ENCODE measurements around the gene SSNA1.

The SSNA1 gene

DNA sequence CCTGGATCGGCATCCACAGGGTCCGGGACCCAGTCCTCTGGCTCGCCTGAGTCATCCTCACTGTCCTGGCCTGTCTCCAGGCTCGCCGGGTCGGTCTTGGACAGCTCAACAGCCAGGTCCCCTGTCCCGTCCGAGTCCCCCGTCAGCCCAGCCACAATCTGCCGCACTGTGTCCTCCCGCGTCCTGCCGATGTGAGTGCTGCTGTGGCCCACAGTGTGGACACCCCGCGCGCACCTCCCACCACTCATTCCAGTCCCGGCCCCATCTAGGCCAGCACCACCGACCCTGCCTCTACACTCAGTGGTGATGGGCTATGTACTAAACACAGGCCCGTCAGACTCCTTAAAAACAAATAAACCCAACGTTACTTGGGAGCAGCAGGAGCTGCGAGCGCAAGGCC, 6.8 kb upstream of the SSNA1 start:
- no peak for DNase-seq (ENCODE audit: low read depth, low spot score)
- CTCF ChIA-PET: no interaction called here
- TF ChIP-seq, protein P1, sequence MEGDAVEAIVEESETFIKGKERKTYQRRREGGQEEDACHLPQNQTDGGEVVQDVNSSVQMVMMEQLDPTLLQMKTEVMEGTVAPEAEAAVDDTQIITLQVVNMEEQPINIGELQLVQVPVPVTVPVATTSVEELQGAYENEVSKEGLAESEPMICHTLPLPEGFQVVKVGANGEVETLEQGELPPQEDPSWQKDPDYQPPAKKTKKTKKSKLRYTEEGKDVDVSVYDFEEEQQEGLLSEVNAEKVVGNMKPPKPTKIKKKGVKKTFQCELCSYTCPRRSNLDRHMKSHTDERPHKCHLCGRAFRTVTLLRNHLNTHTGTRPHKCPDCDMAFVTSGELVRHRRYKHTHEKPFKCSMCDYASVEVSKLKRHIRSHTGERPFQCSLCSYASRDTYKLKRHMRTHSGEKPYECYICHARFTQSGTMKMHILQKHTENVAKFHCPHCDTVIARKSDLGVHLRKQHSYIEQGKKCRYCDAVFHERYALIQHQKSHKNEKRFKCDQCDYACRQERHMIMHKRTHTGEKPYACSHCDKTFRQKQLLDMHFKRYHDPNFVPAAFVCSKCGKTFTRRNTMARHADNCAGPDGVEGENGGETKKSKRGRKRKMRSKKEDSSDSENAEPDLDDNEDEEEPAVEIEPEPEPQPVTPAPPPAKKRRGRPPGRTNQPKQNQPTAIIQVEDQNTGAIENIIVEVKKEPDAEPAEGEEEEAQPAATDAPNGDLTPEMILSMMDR (IDR thresholded peaks at IDR 0.05; ENCODE audit: insufficient read depth, low read length, missing control alignments): no peak
- POLR2A ChIA-PET: no interaction called here
- H3K4me3 ChIP-seq (ENCODE audit: low read depth, low read length): no peak overlapping the region

DNA sequence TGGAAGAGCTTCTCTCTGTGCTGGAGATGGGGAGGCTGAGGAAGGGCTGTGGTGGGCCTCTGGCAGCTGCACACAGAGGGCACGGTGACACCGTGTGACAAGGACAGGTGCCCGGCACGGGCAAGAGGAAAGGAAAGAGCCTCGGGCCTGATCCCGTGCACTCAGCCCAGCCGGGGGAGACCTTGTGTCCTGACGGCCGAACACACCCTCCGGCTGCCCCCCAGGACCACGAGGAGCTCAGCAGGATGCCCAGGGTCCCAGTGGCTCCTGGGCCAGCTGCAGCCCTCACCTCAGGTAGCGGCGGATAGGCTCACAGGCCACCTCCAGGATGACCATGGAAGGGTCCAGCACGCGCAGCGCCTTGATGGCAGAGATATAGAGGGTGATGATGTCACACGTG, 5.6 kb upstream of the SSNA1 start:
- DNase-seq (ENCODE audit: low read depth, low spot score): no peak
- POLR2A ChIA-PET: interaction anchor here (0.6 kb wide), 1 partner anchor 8 kb away, joined by 4 read pairs; no protein-coding TSS in a partner anchor
- CTCF ChIA-PET: no interaction called here
- TF ChIP-seq, protein P1 (IDR thresholded peaks at IDR 0.05; ENCODE audit: insufficient read depth, low read length, missing control alignments): no peak
- H3K4me3 ChIP-seq (ENCODE audit: low read depth, low read length): no peak overlapping the region

DNA sequence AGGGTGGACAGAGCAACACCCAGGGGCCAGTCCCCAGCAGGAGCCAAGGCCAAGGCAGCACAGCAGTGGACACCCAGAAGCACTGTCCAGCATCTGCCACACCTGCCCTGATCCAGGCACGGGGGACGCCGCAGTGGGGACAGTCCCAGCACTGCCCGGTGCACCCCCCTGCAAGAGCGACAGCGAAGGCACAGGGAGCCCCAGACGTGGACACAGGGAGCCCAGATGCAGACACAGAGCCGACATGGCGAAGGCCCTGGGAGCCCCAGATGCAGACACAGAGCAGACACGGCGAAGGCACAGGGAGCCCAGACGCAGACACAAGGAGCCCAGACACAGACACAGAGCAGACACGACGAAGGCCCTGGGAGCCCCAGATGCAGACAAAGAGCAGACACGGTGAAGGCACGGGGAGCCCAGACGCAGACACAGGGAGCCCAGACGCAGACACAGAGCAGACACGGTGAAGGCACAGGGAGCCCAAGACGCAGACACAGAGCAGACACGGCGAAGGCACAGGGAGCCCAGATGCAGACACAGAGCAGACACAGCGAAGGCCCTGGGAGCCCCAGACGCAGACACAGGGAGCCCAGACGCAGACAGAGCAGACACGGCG, 4.4 kb upstream of the SSNA1 start:
- H3K4me3 ChIP-seq (ENCODE audit: low read depth, low read length): no peak overlapping the region
- ChIA-PET POLR2A (no interaction called here), CTCF (no interaction called here)
- DNase-seq (ENCODE audit: low read depth, low spot score): no peak
- TF ChIP-seq, protein P1 (IDR thresholded peaks at IDR 0.05; ENCODE audit: insufficient read depth, low read length, missing control alignments): no peak

DNA sequence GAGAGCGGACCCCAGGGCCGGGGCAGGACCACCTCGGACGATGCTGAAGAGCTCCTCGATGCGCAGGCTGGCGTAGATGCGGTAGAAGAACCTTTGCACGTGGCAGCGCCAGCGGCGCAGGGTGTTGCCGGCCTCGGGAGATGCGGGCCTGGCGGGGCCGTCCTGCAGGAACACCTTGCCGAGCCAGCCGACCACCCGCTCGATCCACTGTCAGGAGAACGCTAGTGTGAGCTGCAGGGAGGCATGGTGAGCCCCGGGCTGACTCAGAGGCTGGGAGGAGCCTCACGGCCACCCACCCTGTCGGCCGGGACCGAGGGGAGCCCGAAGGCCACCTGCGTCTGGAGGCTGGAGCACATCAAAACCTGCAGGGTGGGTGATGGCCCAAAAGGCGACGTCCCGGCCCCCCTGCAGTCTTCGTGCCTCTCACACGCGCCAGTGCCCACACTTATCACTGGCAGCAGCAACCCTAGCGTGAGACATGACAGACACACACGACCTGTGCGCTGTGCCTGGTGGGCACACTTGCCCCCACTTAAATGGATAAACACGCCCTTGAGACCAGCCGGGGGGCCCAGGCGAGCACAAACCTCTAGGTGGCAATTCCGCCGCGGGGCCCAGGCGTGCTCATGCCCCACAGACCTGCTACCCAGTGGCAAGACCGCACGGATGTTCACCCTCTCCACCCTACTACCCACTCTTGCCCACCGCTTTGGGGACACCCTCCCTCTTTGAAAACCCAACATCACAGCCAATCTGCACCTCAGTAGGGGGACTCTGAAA, 3.4 kb upstream of the SSNA1 start:
- POLR2A ChIA-PET: no interaction called here
- CTCF ChIA-PET: no interaction called here
- DNase-seq (ENCODE audit: low read depth, low spot score): no peak
- no peak overlapping the region for H3K4me3 ChIP-seq (ENCODE audit: low read depth, low read length)
- TF ChIP-seq, protein P1 (IDR thresholded peaks at IDR 0.05; ENCODE audit: insufficient read depth, low read length, missing control alignments): no peak

DNA sequence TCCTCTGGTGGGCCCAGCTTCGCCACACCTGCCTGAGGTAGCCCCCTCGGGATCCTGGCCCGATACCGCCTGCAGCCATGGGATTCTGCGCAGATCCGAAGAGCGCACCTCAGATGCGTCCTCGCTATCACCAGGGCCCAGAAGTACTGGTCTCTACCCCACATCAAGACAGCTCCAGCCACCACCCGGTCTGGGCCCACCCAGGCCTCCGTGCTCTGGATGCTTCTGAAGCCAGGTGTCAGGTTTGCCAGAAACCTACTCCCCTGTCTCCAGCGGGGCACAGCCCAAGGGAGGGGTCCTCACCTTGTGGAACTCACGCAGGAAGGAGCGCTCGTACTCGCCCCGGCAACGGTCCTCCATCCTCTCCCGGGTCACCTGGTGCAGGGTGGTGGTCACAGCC, 2.6 kb upstream of the SSNA1 start:
- no peak overlapping the region for H3K4me3 ChIP-seq (ENCODE audit: low read depth, low read length)
- TF ChIP-seq, protein P1 (IDR thresholded peaks at IDR 0.05; ENCODE audit: insufficient read depth, low read length, missing control alignments): no peak
- CTCF ChIA-PET: no interaction called here
- DNase-seq (ENCODE audit: low read depth, low spot score): no peak
- POLR2A ChIA-PET: no interaction called here

DNA sequence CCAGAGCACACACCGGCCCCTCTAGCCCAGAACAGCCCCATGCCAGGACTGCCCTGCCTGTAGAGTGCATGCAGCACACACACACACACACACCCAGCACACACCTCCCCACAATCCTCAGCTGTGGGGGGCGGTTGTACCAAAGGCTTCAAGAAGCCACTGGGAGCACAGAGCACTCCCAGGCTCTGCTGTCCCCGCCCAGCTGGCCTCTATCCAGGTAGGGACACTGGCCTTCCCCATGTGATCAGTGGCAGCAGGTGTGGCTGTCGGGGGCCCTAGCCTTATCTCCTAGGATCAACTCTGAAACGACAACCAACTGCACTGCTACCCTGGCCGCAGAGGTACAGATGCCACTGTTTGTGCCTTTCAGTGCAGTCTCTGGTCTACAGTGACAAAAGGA, 2.1 kb upstream of the SSNA1 start:
- TF ChIP-seq, protein P1 (IDR thresholded peaks at IDR 0.05; ENCODE audit: insufficient read depth, low read length, missing control alignments): no peak
- CTCF ChIA-PET: no interaction called here

More for the DNA sequence above, 2.1 kb upstream of the SSNA1 start:
- POLR2A ChIA-PET: no interaction called here
- DNase-seq (ENCODE audit: low read depth, low spot score): no peak
- H3K4me3 ChIP-seq (ENCODE audit: low read depth, low read length): no peak overlapping the region

Data from AG04449 (cell line).